Stimulated activated CD8-positive, alpha-beta memory T cell treated with anti-CD3 and anti-CD28 coated beads, Interleukin-7, amount 100 ng/mL, for 24 hours (primary cell): Measurements from ENCODE around the gene EEF2K.
A peak's percentile ranks its signal among the peaks of the same experiment; 100 is the strongest.
"Not testable (repeated sequence)": the region's sequence is repeated elsewhere in the genome, so short reads cannot be mapped to it uniquely, and the experiment has no call there.

Source experiments
- DNase-seq: peaks from one replicate; pipeline ENCODE4 v3.0.0-alpha.2; 2020; ENCODE audit warnings: low read depth

The EEF2K gene

DNA sequence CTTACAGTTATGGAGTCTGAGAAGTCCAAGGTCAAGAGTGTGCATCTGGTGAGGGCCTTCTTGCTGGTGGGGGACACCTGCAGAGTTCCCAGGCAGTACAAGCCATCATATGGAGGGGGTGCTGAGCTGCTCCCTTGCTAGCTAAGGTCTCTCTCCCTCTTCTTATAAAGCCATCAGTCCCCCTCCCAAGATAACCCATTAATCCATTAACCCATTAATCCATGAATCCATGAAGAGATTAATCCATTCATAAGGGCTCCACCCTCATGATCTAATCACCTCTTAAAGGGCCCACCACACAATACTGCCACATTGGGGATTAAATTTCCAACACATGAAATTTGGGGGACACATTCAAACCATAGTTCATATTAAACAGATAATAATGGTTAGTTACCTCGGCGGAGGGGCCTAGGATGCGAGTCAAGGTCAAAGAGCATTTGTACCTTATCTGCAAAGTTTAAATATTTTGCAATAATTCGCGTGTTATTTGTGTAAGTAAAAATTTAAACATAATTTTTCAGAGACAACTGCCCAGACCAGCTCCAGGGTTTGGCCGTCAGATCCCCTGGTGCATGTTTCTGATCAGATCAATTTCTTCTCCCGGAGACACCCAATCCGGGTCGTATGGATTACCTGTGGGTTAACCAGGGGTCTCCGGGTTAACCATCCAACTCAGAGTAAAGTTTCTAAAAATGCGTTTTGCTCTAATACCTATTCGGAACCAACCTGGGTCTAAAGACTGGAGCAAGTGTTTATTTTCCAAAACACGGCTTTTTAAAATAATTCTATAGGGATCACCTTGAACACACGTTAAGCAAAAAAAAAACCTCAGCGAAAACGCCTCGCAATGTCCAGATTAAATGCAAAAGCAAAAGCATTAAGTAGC, 90.4 kb downstream of the EEF2K start:
- no peak for DNase-seq

DNA sequence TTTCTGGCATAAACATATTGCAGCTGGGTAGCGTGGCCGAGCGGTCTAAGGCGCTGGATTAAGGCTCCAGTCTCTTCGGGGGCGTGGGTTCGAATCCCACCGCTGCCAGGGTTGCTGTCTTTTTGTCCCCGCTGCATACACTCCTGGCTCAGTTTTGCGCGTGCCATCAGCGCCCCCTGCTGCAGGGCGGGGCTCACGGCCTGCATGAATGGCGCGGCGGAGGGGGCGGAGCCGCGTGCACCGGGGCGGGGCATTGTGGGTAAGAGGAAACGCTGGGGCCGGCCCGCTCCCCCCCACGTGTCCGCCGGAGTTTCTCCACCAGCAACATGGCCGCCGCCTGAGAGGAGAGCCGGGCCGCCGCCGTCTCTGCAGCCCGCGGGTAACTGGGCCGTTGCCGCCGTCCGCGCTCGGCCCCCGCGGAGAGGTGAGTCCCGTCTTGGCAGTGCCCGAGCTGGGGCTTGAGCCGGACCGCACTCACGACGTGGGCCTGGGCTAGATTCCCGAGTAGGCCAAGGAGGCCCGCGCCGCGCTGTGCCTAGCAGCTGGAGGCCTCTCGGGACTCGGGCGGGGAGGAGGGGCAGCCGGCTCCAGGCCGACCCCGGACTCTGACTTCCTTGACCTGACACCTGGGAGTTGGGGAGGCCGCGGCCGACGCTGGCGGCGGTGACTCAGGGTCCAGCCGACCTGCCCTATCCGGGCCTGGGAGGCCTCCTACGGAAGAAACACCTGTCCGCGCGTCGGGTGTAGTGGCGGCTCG, 91.2 kb downstream of the EEF2K start, which contains the start of gene POLR3E:
TSS of gene POLR3E (plus strand) at position 296 of the 757 bp plus-strand sequence. CDS start 5,560 bp downstream, outside the sequence.
- peak; percentile 99 for DNase-seq

DNA sequence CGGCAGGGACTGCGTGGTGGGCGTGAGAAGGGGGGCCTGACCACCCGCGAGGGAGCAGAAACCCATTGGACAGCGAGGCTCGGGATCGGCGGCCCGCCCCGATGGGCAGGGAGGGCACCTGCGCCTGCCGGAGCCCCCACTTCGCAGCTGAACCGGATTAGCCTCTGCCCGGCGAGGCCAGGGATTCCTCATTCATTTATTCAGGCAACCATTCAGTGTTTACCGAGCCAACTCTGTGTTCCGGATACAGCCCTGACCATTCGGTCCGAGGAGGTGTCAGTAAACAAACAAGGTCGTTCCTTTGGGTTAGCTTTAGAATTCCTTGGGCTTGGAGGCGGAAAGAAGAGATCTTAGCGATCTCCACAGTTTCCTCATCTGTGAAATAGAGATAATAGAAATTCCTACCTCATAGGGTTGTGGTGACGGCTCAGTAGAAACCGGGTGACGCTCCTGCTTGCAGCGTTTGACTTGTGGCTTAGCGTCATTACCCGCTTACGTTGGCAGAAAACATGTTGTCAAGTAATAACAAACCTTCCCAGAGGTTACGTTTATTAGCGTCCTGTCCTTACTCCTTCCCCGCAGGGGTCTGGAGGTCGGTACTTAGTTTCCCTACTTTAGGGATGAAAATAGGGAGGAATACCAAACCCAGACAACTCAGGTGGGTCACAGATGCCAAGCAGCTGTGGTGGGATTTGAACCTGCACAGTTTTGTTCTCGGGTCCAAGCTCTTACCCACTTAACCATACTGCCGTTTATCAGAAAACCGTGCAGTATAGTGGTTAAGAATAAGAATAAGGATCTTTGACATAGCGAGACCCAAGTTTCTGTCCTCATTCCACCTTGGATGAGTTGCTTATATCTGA, 92.0 kb downstream of the EEF2K start:
- DNase-seq = peak; percentile 40

DNA sequence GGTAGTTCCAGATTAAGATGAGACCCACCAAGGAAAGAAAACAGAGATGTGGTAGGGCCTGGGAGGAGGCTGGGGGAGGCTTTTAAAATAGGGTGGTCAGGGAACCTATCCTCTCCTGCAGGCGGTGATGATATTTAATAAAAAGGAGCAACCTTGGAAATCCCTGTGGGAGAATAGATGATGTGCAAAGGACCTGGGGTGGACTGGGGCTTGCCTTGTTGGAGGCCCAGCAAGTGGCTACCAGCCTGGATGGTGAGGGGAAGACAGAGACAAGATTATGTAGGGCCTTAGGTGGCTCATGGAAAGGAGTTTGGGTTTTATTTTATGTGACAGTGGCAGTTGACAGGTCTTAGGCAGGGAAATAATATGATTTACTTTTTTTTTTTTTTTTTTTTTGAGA, 93.0 kb downstream of the EEF2K start:
- DNase-seq = no peak

DNA sequence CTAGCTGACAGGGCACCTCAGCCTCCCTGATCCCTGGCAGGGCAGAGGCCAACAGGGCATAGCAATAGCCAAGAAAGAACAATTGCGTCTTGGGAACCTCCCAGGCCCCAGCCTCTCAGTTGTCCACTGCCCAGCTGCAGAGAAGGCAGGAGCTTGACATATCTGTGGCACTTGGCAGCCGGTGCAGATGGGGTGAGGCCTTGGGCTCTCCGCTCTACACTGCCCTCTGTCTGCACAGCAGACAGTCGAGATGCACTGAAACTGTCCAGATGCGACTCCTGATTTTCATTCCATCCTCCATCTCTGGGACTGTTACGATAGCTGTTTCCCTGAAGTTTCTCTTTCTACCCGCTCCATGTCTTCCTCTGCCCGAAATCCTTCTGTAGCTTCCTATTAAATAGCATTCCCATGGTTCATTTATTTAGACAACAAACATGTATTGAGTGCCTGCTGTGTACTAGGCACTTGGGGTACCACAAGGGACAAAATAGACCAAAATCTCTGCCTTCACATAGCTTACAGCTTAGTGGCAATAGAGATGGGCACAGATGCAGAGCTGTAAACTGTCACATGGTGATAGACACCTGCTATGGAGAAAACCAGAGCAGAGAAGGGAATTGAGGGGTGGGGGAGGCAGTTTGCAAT, 94.5 kb downstream of the EEF2K start:
- no peak for DNase-seq

DNA sequence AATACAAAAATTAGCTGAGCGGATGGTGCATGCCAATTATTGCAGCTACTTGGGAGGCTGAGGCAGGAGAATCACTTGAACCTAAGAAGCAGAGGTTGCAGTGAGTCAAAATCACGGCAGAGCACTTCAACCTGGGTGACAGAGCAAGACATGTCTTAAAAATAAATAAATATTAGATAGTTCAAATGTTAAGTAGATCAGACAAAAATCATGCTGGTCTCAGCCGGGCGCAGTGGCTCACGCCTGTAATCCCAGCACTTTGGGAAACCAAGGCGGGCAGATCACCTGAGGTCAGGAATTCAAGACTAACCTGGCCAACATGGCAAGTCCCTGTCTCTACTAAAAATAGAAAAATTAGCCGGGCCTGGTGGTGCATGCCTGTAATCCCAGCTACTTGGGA, 95.3 kb downstream of the EEF2K start:
- not testable (repeated sequence) for DNase-seq

DNA sequence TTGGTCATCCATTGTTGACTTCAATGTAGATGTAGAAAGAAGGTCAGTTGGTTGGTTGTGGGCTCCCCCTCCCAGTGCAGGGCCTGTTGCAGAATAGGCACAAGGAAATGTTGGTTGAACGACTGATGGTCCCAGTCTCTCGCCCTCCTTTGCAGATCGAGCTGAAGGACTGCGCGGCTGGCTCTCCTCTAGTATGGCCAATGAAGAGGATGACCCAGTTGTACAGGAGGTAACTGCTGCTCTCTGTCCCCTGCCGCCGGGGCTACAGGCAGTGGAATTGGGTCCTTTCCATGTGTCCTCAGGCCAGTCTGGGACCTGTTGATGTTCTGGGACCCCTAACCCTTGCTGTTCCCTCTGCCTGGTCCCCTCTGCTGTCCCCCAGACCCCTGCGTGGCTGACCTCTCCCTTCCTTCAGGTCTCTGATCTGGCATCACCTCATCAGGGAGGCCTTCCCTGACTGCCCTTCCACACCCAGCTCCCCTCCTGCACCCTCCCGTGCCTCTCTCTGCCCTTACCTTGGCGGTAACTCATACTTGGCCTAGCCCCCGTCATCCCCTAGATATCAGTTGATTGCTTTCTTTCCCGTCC, 96.8 kb downstream of the EEF2K start:
- no peak for DNase-seq

DNA sequence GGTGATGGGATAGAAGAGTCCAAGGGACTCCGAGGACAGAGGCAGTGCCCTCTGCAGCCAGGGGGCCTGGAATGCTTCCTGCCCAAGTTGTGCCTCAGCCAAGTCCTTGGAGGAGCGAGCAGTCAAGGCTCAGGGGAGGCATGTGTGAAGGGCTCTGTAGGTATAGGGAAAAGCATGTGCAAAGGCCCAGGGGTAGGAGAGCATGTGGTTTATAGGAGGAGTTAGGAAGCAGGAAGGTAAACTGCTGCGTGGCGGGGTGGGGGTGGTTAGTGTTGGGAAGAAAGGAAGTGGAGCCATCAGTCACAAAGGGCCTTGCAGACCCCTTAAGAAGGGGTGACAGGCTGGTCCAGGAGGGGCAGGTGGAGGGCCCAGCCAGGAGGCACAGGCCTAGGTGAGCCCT, 98.3 kb downstream of the EEF2K start:
- no peak for DNase-seq

DNA sequence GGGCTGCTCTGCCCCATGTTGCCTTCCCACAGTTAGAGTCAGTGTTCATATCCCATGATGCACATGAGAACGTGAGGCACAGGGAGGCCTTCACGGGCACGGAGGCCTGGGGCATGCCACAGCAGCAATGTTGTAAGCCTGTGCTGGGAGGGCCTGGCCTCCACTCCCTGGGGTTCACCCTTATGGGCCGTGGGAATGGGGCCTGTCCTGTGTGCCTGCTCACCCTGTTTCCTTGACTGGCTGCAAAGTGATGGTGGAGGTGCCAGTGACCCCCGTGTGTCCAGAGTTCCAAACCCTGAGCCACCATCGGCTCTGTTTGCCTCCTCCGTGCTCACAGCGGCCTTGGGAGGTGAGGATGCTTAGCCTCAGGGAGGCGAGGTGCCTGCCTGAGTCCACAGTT, 100.7 kb downstream of the EEF2K start:
- no peak for DNase-seq

DNA sequence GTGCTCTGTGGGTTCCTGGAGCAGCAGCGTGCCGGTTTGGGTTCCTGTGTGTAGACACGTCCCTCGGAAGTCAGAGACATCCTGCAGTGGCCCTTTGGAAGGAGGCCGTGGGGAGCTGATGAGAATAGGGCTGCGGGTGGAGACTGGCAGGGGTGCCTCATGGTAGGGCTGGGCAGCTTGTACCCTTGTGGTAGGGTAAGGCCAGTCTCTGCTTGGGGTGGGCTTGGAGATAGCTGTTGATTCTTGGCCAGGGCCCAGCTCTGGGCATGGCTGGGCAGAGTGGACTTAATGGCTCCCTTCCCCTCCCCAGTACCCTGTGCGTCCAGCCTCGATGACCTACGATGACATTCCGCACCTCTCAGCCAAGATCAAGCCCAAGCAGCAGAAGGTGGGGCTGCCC, 101.8 kb downstream of the EEF2K start:
- DNase-seq = no peak

DNA sequence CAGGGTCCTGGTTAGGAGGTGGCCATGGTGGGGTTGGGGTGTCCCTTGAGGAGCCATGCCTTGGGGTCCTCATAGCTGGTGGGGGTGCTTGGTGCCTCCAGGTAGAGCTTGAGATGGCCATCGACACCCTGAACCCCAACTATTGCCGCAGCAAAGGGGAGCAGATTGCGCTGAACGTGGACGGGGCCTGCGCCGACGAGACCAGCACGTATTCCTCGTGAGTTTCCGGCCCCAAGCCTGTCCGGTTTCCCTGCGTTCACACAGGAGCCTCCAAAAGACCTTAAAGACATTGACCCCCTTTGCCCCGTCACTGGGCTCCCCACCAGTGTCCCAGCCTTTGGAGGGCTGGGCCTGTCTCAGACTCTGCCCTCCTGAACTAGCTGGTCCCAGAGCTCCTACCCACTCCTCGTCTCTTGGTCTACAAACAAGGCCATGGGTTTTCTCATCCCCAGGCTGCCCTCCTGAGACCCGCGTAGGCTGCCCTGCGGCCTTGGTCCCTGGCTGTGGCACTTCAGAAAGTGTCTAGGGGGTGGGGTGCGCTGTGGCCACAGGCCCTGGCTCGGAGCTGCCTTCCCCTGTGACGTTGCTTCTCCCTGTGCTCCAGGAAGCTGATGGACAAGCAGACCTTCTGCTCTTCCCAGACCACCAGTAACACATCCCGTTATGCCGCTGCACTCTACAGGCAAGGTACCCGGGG, 102.9 kb downstream of the EEF2K start:
- DNase-seq = no peak

DNA sequence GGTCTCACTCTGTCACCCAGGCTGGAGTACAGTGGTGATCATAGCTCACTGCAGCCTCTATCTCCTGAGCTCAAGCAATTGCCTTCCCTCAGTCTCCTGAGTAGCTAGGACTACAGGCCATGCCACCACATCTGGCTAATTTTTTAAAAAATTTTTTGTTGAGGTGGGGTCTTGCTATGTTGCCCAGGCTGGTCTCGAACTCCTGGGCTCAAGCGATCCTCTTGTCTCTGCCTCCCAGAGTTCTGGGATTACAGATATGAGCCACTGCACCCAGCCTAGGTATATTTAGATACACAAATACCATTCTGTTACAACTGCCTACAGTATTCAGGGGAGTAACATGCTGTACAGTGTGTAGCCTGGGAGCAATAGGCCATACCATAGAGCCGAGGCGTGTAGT, 105.4 kb downstream of the EEF2K start:
- no peak for DNase-seq

DNA sequence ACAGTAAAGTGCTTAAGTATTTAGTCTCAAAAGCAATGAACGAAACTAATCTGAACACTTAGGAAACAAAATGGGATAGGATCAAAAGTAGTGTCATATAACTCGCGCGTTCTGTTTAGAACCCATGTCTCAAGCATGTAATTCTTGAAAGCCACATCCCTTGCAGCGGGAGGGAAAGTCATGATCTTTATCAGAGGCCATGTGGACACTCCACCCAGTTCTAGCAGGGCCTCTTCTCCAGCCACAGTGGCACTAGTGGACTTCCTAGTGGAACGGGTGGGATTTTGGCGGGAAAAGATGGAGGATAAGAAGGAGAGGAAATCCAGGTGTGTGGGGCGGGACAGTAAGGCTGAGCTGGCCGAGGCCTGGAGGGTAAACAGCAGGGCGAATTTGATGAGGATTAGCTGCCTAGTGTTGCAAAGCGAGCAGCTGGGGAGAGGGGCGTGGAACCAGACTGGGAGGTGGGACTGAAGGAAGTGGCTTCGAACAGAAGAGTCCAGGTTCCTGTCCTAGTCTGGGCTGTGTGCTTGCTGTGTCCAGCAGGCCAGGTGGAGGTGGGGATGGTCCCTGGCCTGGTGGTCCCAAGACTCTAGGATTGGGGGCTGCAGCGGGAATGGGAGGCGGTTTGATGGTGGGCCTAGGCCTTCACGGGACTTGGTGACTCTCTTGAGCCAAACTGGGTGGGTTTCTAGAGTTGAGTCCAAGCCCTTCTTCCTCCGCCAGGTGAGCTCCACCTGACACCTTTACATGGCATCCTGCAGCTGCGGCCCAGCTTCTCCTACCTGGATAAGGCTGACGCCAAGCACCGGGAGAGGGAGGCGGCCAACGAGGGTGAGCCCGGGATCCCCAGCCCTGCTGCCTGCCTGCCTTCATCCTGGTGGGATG, 107.1 kb downstream of the EEF2K start:
- DNase-seq = no peak

DNA sequence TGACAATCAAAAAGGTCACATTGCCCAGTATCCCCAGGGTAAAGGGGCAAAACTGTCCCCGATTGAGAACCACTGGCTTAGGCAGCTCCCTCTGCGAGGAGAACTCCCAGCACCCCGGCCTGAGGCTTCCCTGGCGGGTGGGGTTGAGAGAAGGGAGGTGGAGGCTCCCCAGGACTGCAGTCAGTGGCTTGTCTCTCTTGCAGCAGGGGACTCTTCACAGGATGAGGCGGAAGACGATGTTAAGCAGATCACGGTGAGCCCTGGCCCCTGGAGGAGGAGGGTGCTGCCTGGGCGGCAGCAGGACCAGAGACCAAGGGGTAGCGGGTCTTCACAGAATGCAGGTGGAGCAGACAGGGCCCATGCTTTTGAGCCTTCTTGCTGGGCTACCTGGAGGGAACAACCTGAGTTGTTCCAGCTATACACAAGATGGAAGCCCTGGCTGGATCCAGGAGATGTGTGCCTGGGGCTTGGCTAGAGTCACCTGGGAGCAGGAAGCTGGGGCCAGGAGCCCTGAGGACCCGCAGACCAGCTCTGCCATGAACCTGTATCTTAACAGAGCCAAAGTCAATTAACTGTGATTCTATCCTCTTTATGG, 107.9 kb downstream of the EEF2K start:
- no peak for DNase-seq

DNA sequence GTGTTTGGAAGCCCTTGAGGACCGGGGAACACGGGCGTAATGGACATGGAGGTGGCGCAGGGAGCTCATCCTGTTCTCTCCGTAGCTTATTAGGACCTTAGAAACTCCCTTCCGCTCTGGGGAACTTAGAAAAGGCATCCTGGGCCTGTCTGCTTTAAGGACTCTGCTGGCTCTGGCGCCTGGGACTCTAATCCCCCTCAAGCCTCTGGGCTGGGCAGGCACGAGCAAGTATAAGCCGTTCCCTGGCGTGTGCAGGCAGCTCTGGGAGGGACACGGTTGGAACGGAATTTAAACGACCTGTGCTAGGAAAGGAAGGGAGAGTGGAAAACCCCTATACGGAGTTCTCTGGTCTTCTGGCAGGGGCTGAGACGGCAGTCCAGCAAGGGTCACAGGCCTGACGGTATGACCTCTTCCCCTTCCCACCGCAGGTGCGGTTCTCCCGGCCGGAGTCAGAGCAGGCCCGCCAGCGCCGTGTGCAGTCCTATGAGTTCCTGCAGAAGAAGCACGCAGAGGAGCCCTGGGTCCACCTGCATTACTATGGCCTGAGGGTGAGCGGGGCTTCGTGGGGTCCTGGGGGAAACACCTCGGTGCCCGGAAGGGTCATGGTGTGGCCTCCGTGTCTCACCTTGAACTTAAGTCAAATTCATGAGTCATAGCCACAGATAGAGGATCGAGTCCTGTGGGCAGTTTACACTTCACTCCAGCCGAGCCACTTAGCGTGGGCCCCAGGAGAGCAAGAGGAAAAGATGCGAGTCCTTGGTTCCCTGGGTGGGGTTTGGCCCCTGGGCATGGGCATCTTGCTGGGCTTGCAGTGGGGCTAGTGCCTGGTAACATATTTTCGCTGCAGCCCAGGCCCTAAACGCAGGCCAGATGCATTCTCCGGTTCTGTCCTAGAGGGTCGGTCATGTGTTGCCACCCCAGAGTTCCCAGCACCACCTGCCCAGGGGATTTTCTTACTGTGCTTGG, 108.9 kb downstream of the EEF2K start:
- DNase-seq = no peak

DNA sequence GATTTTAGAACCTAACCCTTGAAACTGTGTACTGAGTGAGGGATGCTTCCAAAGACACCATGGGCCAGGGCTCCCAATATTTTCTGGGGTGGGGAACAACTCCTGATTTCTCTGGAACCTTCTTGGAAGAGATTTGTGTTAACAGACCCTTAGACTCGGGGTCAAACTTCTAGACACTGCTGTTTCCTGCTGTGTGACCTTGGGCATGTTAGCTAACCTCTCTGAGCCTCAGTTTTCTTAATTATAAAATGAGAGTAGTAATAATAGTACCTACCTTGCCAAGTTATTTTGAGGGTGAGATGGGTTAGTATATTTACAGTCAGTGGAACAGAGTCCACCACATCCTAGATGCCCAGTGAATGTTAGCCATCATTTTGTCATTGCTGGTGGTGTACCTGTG, 109.9 kb downstream of the EEF2K start:
- DNase-seq = no peak

DNA sequence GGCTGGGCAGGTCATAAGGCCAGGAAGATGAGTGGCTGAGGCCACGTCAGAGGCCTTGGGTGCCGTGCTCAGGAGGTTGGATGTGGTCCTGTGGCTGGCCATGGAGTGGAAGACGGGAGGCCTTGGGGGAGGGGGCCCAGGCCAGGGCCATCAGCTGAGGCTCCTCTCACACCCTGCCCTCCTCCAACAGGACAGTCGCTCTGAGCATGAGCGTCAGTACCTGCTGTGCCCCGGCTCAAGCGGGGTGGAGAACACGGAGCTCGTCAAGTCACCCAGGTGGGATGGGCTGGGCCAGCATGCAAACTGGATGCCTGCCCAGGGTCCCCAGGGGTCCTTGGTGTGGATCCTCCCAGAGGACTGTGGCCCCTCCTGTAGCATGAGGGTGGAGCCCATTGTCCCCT, 110.3 kb downstream of the EEF2K start:
- no peak for DNase-seq

DNA sequence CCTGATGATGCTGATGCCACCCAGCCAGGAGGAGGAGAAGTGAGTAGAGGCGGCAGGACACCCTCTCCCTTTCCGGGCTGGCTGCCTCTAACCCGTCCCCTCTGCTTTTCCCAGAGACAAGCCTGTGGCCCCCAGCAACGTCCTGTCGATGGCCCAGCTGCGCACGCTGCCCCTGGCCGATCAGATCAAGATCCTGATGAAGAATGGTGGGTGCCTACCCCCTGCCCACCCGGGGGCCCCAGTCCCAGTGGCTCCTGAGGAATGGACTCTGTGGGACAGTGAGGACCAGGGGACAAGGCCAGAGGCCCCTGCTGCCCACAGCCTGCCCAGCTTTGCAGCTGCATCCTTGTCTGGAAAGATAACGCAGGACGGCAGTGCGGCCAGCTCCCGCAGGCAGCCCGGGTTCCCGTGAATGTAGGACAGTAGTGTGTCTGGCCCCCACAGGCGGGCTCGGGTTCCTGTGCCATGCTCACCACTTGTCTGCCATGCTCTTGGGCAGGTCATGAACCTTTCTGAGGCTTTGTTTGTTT, 111.0 kb downstream of the EEF2K start:
- no peak for DNase-seq
